HG03135 (cell line): Measurements from ENCODE around the gene EMILIN3.

Source experiments
- ATAC-seq: cut with Tn5 transposase; IDR thresholded peaks from one replicate; pipeline ENCODE4 v1.9.1; 2021; ENCODE audit warnings: mild to moderate bottlenecking, moderate library complexity; ENCODE audit not compliant: unreplicated experiment

EMILIN3 gene

DNA sequence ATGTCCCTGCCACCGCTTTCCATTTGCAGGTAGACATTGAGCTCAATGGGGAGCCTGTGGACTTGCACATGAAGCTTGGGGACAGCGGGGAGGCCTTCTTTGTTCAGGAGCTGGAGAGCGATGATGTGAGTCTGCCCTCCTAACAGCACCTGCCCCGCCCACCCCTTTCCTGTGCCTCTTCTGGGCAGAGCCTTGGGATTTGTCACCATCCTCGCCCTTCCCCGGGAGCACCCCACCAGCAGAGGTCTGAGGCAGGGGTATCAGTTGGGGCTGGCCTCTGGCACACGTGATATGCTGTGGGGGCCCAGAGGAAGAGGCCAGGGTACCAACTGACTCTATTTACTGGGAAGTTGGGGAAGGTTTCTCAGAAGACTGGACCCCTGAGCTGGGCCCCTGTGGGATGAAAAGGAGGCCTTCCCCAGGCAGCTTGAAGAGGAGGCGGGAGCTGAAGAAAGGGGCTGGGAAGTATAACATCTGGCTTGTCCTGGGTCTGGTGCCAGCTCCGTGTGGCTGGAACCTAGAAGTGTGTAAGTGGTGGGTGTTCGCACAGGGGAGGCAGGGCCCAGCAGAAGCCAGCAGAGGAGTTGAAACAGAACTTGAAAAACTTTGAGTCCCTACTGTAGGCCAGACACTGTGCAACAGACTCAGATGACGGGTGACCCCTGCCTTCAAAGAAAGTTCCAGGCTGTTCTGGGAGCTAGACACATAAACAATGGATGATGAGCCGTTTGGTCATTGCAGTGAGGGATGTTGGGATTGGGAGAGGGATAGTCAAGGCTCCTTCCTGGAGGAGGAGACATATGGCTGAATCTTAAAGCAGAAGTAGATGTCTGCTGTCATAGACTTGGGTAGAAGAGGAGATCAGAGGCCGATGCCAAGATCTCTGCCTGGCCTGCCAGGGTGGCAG, 18.8 kb downstream of the EMILIN3 start:
- ATAC-seq: no peak

DNA sequence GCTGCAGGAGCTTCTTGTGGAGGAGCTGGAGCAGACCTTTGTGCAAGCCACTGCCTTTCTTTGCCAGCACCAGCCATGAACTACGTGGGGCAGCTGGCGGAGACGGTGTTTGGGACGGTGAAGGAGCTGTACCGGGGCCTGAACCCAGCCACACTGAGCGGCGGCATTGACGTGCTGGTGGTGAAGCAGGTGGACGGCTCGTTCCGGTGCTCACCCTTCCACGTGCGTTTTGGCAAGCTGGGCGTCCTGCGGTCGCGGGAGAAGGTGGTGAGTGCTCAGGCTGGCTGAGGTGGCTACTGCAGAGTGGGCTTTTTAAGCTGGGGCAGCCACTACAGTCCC, 20.9 kb downstream of the EMILIN3 start:
- ATAC-seq: no peak

DNA sequence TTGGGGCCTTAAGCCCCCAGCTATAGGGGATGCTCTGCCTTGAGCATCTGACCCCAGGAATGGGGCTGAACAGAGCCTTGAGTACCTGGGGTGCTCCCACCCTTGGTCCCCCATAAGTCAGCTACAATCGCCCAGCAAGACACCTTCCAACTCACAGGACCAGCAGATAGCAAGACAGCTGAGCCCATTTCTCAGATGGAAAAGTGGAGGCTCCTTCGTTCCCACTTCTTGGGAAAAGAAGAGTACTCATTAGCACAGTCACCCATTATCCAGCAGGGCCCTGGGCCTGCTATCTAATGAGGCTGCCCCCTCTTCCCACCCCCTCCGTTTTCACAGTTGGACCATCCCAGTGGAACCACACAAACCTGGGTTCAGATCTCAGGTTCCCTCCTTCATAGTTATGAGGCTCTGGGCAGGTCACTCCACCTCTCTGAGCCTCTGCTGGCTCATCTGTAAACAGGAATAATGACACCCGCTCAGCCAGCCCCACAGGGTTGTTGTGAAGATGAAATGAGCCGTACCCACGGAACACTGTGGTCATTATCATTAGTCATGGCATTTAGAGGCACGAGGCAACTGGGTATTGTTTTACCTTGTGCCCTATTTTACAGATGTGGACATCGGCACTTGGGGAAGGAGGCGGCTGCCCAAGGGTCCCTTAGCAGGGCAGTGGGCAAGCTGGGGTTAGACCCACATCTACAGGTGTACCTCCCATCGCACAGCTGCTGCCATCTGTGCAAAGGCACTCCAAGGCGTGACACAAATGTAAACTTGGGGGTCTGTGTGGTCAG, 21.5 kb downstream of the EMILIN3 start:
- ATAC-seq: no peak

DNA sequence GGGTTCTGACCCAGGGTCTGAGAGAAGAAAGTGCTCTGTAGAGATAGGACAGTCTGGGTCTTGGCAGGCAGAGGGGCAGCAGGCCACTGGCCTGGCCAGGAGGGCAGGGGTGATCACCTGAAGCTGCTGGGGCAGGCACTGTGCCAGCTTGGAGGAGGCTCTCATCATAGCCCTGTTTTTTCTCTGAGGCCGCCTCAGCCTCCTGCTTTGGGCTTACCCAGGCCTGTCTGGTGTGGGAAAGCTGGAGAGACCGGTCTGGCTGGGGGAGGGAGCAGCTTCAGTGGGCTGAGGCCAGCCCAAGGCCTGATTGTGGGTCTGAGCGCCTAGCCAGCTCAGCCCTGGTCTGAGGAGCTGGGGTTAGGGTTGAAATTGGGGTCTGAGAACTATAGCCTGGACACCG, 22.1 kb downstream of the EMILIN3 start:
- no peak for ATAC-seq

DNA sequence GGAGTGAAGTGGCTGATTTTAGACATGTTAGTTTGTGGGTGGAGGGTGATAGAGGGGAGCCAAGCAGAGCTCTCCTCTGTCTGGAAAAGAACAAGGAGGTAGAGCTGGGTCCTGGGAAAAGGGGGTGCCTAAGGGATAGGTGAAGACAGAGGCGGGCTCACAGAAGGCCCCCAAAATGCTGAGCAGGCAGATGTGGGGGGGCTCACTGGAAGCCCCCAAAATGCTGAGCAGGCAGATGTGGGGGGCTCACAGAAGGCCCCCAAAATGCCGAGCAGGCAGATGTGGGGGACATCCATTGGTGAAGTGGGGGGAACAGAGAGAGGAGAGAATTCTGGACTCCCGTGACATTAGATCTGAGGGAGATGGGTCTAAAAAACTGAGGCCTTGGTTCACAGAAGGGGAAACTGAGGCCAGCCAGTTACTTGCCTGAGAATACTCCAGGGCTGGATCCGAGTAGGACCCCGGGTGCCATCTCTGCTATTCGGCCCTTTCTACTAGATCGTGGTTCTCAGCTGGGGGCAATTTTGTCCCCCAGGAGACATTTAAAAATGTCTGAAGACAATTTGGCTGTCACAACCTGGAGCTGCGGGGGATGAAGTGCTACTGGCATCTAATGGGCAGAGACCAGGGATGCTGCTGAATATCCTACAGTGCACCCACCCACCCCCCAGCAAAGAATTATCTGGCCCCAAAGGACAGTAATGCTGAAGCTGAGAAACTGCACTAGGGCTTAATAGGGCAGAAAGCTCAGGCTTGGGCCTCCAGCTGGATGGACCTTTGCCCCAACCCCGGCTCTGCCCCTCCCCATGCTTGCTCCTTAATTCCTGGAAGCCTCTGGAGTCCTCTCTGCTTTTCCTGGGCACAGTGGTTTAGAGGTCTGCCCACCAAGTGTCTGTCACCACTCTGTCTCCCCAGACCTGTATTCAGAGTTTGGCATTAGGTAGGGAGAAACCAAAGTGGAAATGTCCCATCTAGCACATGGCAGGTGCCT, 23.8 kb downstream of the EMILIN3 start:
- no peak for ATAC-seq

DNA sequence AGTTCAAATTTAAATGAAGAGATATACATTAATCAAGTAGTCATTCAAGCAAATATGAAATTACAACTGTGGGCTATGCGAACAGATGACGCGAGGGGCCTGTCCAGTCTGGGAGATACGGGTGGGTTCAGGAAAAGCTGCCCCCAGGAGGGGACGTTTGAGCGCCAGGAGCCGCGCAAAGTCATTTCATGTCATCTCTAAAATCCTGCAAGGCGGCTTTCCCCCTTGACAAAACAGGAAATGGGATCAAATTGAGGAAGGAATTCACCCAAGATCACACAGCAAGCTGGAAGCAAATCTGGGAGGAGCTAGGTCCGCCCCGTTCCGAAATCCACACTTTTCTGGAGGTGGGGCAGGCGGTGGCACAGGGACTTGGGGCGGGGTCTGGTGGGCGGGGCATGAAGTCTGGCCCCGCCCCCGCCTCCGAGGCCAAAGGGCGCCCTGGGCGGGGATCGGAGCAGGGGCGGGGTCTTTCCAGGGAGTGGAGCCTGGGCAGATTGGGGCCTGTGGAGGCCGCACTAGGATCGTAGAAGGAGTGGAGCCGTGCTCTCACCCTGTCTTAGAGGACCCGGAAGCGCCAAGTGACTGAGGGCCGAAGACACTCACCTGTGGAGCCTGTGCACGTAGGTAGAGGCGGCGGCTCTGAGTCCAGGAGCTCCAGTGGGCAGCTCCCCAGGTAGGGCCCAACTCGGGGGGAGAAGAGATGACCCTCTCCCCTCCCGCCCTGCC, 26.1 kb downstream of the EMILIN3 start, which contains the start of gene LPIN3:
TSS of gene LPIN3 (plus strand) at position 495 of the 729 bp plus-strand sequence. CDS start 4,983 bp downstream, outside the sequence.
- no peak for ATAC-seq

DNA sequence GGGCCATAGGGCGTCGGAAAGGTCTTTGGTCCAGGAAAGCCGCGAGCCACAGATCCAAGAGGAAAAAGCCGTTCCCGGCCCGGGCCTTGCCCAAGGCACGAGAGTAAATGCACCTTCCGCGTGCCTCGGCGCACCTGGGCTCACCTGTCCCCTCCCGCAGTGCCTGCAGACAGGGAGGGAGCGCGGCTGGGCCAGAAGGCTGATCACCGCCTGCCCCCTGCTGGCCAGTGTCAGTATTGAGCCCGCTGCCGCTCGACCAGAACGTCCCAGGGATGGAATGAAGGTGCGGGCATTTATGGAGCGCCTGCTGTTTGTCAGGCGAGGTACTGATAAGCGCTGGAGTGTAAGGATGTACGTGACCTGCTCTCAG, 26.7 kb downstream of the EMILIN3 start:
- ATAC-seq: no peak

DNA sequence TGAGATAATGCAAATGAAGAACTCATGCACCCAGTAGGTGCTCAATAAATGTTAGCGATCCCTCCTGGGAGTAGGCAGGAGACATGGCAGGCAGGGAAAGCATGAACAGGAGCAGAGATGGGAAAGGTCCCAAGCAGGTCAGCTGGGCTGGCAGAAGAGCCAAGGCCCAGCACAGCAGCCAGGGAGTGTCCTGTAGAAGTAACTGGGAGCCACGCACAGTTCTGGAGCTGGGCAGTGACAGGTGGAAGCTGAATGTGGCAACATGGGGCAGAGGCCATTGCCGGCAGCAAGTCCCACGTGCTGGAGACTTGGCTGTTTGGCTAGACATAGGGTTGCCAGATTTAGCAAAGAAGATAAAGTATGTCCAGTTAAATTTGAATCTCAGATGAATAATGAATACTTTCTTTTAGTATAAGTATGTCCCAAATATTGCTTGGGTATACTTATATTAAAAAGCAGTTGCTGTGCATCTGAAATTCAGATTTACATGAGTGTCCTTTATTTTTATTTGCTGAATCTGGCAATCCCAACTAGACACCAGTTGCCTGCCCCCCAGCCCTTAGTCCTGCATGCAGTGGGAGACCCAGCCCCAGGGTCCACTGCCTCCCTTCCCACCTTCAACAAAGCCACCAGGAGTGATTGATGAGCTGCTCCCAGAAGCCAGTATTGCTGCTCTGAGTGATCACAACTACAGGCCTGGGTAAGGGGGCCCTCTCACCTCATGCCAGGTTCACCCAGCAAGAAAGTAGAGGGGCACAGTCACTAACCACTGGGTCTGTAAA, 29.7 kb downstream of the EMILIN3 start:
- no peak for ATAC-seq

DNA sequence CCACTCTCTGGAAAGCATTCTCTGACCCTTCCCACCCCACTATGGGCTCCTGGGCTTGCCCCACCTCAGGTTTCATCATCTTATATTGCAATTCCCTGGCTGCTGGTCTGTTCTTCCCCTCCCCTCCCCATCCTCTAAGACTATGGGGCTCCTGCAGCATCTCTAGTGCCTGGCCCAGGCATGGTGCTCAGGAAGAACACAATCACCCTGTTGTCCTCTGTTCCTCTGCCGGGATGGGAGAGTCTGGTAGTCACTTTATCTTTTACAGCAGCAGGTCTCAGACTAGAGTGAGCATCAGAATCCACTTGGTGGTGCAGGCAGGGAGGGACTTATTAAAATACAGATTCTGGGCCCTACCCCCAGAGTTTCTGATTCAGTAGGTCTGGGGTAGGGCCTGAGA, 31.0 kb downstream of the EMILIN3 start:
- no peak for ATAC-seq

DNA sequence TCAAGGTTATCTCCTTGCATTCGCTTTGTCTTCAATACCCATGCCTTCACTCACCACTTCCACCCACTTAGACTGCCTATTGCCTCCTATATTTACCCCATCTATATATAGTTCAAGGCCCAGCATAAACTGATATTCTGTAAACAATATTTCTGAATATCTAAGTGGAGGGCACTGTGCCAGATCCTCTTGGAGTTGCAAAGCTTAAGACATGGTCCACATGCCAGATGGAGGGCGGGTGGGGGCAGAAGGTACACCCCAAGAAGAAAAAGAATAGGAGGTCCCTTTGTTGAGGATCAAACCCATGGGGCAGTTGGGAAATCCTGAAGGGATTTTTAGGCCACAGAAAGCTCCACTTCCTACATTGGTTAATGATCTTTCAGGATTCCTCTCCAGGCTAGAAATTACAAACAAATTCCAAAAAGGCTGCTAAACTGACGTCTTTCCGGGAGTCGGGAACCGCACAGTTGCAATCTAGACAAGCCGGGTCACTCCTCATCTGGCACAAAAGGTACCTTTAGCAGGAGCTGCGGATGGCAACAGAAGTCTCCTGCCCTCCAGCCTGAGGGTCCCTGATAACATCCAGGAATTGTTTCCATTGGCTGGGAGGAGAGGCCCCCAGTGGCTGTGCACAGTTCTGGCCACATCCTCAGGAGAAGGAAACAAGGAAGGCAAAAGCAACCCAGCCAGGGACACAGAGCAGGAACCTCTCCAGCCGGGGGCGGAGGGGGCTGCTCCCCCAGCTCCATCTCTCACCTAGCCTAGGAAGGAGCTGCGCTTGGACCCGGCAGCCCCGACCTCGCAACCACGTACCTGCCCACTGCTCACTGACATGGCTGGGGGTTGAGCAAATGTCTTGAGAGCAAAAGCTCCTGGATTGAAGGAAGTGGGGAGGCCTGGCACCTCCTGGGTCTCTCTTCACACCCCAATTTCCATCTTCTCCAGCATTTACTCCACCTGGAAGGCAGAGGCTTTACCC, 31.9 kb downstream of the EMILIN3 start:
- no peak for ATAC-seq

DNA sequence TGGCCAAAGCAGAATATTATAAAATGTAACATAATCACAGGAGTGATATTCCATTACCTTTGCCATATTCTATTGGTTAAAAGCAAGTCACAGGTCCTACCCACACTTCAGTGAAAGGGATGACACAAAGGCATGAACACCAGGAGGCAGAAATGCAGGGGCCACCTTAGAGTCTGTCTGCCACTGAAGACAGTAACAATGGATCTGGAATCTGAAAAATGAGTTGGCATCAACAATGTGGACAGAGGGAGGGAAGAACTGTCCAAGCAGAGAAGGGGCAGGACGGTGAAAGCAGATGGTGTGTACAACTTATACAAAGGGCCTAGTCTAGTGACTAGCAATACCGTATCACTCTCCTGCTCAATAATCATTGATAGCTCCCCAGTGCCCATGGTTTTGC, 32.6 kb downstream of the EMILIN3 start:
- ATAC-seq: no peak

DNA sequence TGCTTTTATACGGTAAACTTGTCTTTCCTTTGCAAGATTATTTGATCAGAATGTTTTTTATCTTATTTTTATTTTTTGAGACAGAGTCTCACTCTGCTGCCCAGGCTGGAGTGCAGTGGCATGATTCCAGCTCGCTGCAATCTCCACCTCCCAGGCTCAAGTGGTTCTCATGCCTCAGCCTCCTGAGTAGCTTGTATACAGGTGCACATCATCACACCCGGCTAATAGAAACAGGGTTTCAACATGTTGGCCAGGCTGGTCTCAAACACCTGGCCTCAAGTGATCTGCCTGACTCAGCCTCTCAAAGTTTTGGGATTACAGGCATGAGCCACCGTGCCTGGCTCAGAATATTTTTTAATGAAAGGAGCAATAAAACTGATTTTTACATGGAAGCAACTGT, 34.9 kb downstream of the EMILIN3 start:
- no peak for ATAC-seq

DNA sequence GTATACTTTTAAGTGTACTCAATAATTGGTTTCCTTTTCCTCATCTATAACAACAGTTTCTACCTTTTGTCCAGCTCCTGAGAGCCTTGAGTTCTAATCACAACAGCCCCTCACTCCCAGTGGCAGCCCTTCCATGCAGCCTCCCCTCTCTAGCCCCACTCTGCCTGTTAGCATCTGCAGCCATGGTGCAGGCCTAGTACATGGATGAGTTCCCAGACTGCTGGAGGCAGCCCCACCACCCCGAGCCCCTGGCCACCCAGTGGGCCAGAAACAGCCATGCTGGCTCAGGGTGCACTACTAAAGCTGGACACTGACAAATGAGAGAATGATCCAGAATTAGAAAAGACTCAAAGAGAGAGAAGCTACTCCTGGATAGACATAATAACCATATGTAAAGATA, 35.7 kb downstream of the EMILIN3 start:
- ATAC-seq: no peak

DNA sequence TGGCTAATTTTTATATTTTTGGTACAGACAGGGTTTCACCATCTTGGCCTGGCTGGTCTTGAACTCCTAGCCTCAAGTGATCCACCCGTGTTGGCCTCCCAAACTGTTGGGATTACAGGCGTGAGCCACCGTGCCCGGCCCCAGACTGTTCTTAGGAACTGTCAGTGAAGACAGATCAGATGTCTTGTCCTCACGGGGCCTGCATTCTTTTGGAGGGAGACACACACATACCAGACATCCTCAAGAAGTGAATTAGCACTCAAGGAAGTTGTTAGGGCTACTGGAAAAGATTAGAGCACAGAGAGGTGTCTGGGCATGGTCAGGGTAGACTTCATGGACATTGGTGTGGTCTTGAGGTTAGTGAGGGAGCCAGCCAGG, 36.3 kb downstream of the EMILIN3 start:
- no peak for ATAC-seq

DNA sequence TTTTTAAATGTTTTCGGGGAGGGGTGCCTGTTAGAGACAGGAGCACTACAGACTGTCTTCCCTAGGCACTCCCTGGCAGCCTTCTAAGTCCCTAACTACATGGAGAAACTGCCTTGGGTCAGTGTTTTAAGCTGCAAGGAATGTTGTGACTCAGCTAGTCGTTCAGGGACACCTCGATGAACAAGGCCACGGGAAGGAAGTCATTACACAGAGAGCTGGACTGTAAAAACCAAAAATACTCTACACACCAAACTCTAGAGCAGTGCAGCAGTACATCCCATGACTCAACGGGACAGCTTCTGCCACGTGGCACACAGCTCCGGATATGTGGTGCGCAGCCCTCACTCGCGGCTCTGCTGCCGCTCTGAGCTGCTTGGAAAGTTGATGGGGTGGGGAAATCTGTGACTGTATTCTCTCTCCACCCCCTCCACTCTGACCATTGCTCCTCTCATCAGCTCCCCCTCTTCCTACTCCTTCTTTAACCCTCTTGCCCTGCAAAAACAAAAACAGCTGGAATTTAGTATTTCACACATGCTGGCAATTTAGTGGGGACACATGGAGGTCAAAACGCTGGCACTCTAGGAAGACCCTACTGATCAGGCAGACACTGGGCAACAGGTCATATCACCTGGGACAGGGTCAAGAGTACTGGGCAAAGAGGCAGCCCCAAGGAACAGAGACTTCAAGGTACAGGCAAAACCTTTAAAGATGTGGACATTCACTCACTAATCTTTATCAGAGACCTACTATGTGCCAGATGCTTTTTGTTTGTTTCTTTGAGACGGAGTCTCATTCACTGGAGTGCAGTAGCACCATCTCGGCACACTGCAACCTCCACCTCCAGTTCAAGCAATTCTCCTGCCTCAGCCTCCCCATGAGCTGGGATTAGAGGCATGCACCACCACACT, 36.9 kb downstream of the EMILIN3 start:
- ATAC-seq: peak; percentile 69

DNA sequence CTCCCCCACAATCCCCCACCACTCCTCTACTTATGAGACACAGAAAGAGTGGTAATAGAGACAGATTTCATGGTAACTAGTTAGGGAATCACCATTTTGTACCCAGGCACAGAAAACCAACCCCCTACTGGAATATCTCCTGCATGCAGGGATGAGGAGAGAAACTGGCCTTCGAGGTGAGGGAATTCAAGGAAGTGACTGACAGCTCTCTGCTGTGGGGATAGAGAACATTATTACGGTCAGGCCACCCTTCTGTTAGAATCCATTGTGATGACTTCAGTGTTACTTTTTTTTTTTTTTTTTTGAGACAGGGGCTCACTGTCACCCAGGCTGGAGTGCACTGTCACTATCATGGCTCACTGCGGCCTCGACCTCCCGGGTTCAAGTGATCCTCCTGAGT, 39.4 kb downstream of the EMILIN3 start:
- no peak for ATAC-seq

DNA sequence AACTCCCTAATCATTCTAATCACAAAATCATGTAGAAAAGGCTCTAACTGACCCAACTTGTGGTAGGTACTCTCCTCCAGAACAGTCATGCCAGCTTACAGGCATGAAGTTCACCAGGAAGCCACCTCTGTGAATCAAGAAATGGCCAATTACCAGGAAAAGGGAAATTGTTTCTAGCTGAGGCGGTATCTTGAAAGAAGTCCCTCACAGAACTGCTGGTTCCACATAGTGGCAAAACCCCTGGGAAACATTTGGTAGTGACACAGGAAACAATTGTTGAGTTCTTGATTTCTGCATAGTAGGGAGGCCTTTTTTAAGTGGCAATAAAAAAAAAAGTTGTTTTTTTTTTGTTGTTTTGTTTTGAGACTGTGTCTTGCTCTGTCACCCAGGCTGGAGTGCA, 45.6 kb downstream of the EMILIN3 start:
- ATAC-seq: no peak
